ENCODE data around the gene SCG2. TPM values are rescaled to one million over a fixed set of nuclear protein-coding genes. Genes with fewer than 3 reads are reported as not detected.

The SCG2 gene
- total and polyA plus RNA-seq, 4 donors, result not detected

DNA sequence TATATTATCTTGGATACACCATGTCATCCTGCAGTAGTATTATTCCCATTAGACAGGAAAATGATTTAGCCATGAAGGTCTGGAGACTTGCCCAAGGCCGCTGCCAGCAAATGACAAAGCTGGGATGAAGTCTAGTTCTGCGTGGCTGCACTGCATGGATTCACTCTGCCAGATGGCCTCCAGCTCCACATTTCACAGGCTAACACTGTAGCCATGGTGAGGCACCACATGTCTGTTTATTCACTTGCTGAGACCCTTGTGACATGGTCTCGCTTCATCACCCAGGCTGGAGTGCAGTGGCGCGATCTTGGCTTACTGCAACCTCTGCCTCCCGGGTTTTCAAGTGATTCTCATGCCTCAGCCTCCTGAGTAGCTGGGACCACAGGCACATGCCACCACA, 31.5 kb upstream of the SCG2 start:
- Histone ChIP-seq H3K27me3 (ENCODE audit: control insufficient read depth in 4 of 4, insufficient read depth in 4 of 4, low read length in 3 of 4) (no peaks in the 10 kb centered on the region), H3K36me3 (ENCODE audit: control insufficient read depth in 4 of 4, insufficient read depth in 3 of 4, low read depth in 1 of 4, low read length in 3 of 4) (no peaks in the 10 kb centered on the region), H3K4me1 (ENCODE audit: control insufficient read depth in 4 of 4, insufficient read depth in 4 of 4, low read length in 3 of 4) (no peaks in the 10 kb centered on the region), H3K27ac (ENCODE audit: low read depth in 1 of 2, low read length in 2 of 2) (no peak overlapping the region), H3K9me3 (ENCODE audit: control insufficient read depth in 4 of 4, low read length in 3 of 4) (peaks cover 0 to 4% (median under 1%) of the 10 kb centered on the region in 4 donors), H3K9ac (ENCODE audit: low read depth in 1 of 2, low read length in 2 of 2) (no peak overlapping the region), H3K4me3 (ENCODE audit: low read depth in 1 of 3, low read length in 3 of 3) (no peak overlapping the region)
- no peak for DNase-seq (ENCODE audit: low spot score)
- TF ChIP-seq, protein P1, sequence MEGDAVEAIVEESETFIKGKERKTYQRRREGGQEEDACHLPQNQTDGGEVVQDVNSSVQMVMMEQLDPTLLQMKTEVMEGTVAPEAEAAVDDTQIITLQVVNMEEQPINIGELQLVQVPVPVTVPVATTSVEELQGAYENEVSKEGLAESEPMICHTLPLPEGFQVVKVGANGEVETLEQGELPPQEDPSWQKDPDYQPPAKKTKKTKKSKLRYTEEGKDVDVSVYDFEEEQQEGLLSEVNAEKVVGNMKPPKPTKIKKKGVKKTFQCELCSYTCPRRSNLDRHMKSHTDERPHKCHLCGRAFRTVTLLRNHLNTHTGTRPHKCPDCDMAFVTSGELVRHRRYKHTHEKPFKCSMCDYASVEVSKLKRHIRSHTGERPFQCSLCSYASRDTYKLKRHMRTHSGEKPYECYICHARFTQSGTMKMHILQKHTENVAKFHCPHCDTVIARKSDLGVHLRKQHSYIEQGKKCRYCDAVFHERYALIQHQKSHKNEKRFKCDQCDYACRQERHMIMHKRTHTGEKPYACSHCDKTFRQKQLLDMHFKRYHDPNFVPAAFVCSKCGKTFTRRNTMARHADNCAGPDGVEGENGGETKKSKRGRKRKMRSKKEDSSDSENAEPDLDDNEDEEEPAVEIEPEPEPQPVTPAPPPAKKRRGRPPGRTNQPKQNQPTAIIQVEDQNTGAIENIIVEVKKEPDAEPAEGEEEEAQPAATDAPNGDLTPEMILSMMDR (IDR thresholded peaks at IDR 0.05; ENCODE audit: low read depth, low read length, missing input control), result no peak
- no peak for TF ChIP-seq FOXA2 (IDR thresholded peaks at IDR 0.05)
- no peak for TF ChIP-seq EGR1 (IDR thresholded peaks at IDR 0.05; ENCODE audit: low read depth in 2 of 2)
- TF ChIP-seq, protein P2, sequence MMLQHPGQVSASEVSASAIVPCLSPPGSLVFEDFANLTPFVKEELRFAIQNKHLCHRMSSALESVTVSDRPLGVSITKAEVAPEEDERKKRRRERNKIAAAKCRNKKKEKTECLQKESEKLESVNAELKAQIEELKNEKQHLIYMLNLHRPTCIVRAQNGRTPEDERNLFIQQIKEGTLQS (IDR thresholded peaks at IDR 0.05), result no peak
- no peak for TF ChIP-seq NR2F2 (IDR thresholded peaks at IDR 0.05)
- TF ChIP-seq JUND (IDR thresholded peaks at IDR 0.05), result no peak
- no peak for TF ChIP-seq TAF1 (conservative IDR thresholded peaks at IDR 0.05)
- no peak for TF ChIP-seq SP1 (IDR thresholded peaks at IDR 0.05)
- TF ChIP-seq RXRA (IDR thresholded peaks at IDR 0.05), result no peak
- no peak for TF ChIP-seq RAD21 (IDR thresholded peaks at IDR 0.05)
- TF ChIP-seq HNF4A (conservative IDR thresholded peaks at IDR 0.05), result no peak
- TF ChIP-seq, protein P3, sequence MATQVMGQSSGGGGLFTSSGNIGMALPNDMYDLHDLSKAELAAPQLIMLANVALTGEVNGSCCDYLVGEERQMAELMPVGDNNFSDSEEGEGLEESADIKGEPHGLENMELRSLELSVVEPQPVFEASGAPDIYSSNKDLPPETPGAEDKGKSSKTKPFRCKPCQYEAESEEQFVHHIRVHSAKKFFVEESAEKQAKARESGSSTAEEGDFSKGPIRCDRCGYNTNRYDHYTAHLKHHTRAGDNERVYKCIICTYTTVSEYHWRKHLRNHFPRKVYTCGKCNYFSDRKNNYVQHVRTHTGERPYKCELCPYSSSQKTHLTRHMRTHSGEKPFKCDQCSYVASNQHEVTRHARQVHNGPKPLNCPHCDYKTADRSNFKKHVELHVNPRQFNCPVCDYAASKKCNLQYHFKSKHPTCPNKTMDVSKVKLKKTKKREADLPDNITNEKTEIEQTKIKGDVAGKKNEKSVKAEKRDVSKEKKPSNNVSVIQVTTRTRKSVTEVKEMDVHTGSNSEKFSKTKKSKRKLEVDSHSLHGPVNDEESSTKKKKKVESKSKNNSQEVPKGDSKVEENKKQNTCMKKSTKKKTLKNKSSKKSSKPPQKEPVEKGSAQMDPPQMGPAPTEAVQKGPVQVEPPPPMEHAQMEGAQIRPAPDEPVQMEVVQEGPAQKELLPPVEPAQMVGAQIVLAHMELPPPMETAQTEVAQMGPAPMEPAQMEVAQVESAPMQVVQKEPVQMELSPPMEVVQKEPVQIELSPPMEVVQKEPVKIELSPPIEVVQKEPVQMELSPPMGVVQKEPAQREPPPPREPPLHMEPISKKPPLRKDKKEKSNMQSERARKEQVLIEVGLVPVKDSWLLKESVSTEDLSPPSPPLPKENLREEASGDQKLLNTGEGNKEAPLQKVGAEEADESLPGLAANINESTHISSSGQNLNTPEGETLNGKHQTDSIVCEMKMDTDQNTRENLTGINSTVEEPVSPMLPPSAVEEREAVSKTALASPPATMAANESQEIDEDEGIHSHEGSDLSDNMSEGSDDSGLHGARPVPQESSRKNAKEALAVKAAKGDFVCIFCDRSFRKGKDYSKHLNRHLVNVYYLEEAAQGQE (IDR thresholded peaks at IDR 0.05), result no peak
- TF ChIP-seq, protein P4, sequence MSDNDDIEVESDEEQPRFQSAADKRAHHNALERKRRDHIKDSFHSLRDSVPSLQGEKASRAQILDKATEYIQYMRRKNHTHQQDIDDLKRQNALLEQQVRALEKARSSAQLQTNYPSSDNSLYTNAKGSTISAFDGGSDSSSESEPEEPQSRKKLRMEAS (IDR thresholded peaks at IDR 0.05), result no peak
- TF ChIP-seq YY1 (IDR thresholded peaks at IDR 0.05), result no peak
- TF ChIP-seq GABPA (IDR thresholded peaks at IDR 0.05 in 1 of 2, conservative IDR thresholded peaks at IDR 0.05 in 1 of 2), result no peak
- TF ChIP-seq, protein P5, sequence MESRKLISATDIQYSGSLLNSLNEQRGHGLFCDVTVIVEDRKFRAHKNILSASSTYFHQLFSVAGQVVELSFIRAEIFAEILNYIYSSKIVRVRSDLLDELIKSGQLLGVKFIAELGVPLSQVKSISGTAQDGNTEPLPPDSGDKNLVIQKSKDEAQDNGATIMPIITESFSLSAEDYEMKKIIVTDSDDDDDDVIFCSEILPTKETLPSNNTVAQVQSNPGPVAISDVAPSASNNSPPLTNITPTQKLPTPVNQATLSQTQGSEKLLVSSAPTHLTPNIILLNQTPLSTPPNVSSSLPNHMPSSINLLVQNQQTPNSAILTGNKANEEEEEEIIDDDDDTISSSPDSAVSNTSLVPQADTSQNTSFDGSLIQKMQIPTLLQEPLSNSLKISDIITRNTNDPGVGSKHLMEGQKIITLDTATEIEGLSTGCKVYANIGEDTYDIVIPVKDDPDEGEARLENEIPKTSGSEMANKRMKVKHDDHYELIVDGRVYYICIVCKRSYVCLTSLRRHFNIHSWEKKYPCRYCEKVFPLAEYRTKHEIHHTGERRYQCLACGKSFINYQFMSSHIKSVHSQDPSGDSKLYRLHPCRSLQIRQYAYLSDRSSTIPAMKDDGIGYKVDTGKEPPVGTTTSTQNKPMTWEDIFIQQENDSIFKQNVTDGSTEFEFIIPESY (IDR thresholded peaks at IDR 0.05), result no peak
- WGBS, result 89% methylated on average over 6 of the region's 6 CpGs

DNA sequence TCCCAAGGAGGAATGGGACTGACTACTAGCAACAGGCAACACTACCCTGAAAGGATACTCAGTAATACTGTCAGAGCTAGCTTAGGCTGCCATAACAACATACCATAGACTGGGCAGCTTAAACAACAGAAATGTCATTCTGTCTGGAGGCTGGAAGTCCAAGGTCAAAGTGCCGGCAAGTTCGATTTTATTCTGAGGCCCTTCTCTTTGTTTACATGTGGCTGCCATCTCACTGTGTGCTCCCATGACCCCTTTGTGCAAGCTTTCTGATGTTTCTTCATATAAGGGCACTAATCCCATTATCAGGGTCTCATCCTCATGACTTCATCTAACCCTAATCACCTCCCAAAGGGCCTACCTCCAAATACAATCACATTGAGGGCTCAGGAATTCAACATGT, 30.7 kb upstream of the SCG2 start:
- Histone ChIP-seq H3K9ac (ENCODE audit: low read depth in 1 of 2, low read length in 2 of 2) (no peak overlapping the region), H3K4me1 (ENCODE audit: control insufficient read depth in 4 of 4, insufficient read depth in 4 of 4, low read length in 3 of 4) (no peaks in the 10 kb centered on the region), H3K36me3 (ENCODE audit: control insufficient read depth in 4 of 4, insufficient read depth in 3 of 4, low read depth in 1 of 4, low read length in 3 of 4) (no peaks in the 10 kb centered on the region), H3K27me3 (ENCODE audit: control insufficient read depth in 4 of 4, insufficient read depth in 4 of 4, low read length in 3 of 4) (no peaks in the 10 kb centered on the region), H3K4me3 (ENCODE audit: low read depth in 1 of 3, low read length in 3 of 3) (no peak overlapping the region), H3K27ac (ENCODE audit: low read depth in 1 of 2, low read length in 2 of 2) (no peak overlapping the region), H3K9me3 (ENCODE audit: control insufficient read depth in 4 of 4, low read length in 3 of 4) (peaks cover 0 to 4% (median under 1%) of the 10 kb centered on the region in 4 donors)
- DNase-seq (ENCODE audit: low spot score), result no peak
- TF ChIP-seq, protein P1 (IDR thresholded peaks at IDR 0.05; ENCODE audit: low read depth, low read length, missing input control), result no peak
- no peak for TF ChIP-seq RXRA (IDR thresholded peaks at IDR 0.05)
- no peak for TF ChIP-seq RAD21 (IDR thresholded peaks at IDR 0.05)
- no peak for TF ChIP-seq FOXA2 (IDR thresholded peaks at IDR 0.05)
- TF ChIP-seq YY1 (IDR thresholded peaks at IDR 0.05), result no peak
- TF ChIP-seq, protein P3 (IDR thresholded peaks at IDR 0.05), result no peak
- TF ChIP-seq NR2F2 (IDR thresholded peaks at IDR 0.05), result no peak
- TF ChIP-seq GABPA (IDR thresholded peaks at IDR 0.05 in 1 of 2, conservative IDR thresholded peaks at IDR 0.05 in 1 of 2), result no peak
- WGBS, result 33% methylated on average over 2 of the region's 2 CpGs

All from liver (tissue), 9 donors.